ENCODE results near the gene DSTN. TPM values are rescaled to one million over a fixed set of nuclear protein-coding genes. Genes with fewer than 3 reads are reported as not detected.

DSTN gene
- total RNA-seq, 2 donors from 2014 or later: 42.9 to 45.8 TPM

GRCh38 chr20:17625246-17626051, 55.6 kb downstream of the DSTN start:
- Mint-ChIP-seq H3K9me3 (no peaks in the 10 kb centered on the region), H3K4me3 (no peak overlapping the region)

GRCh38 chr20:17626217-17627007, 56.5 kb downstream of the DSTN start:
- H3K4me3 Mint-ChIP-seq: no peak overlapping the region
- H3K9me3 Mint-ChIP-seq: no peaks in the 10 kb centered on the region
- peak overlapping the region; percentile 36 for H3K27ac Mint-ChIP-seq
- no peaks in the 10 kb centered on the region for H3K4me1 Mint-ChIP-seq
- no peak for ATAC-seq (replicated peaks)
- H3K27me3 Mint-ChIP-seq: no peaks in the 10 kb centered on the region
- H3K36me3 Mint-ChIP-seq (ENCODE audit: low read depth): peaks cover 21% of the 10 kb centered on the region

More at GRCh38 chr20:17625246-17626051, 55.6 kb downstream of the DSTN start:
- Mint-ChIP-seq H3K4me1 (no peaks in the 10 kb centered on the region), H3K36me3 (ENCODE audit: low read depth) (peaks cover 18% of the 10 kb centered on the region), H3K27me3 (no peaks in the 10 kb centered on the region), H3K27ac (peak overlapping the region; percentile 36)
- no peak for ATAC-seq (replicated peaks)

GRCh38 chr20:17627101-17627955, 57.5 kb downstream of the DSTN start:
- ATAC-seq (replicated peaks): no peak
- H3K4me3 Mint-ChIP-seq: no peak overlapping the region

GRCh38 chr20:17628101-17628841, 58.4 kb downstream of the DSTN start:
- H3K27me3 Mint-ChIP-seq: no peaks in the 10 kb centered on the region
- ATAC-seq (replicated peaks): no peak
- no peaks in the 10 kb centered on the region for H3K4me1 Mint-ChIP-seq
- H3K4me3 Mint-ChIP-seq: no peak overlapping the region
- H3K27ac Mint-ChIP-seq: peak overlapping the region; percentile 73
- no peaks in the 10 kb centered on the region for H3K9me3 Mint-ChIP-seq
- peaks cover 28% of the 10 kb centered on the region for H3K36me3 Mint-ChIP-seq (ENCODE audit: low read depth)

More at GRCh38 chr20:17627101-17627955, 57.5 kb downstream of the DSTN start:
- no peak overlapping the region for H3K27ac Mint-ChIP-seq
- no peaks in the 10 kb centered on the region for H3K27me3 Mint-ChIP-seq
- peaks cover 24% of the 10 kb centered on the region for H3K36me3 Mint-ChIP-seq (ENCODE audit: low read depth)
- no peaks in the 10 kb centered on the region for H3K9me3 Mint-ChIP-seq
- no peaks in the 10 kb centered on the region for H3K4me1 Mint-ChIP-seq

GRCh38 chr20:17629025-17629424, 59.1 kb downstream of the DSTN start:
- no peak for ATAC-seq (replicated peaks)
- H3K4me3 Mint-ChIP-seq: no peak overlapping the region
- no peaks in the 10 kb centered on the region for H3K4me1 Mint-ChIP-seq
- no peaks in the 10 kb centered on the region for H3K27me3 Mint-ChIP-seq
- H3K9me3 Mint-ChIP-seq: no peaks in the 10 kb centered on the region
- H3K27ac Mint-ChIP-seq: no peak overlapping the region
- H3K36me3 Mint-ChIP-seq (ENCODE audit: low read depth): peaks cover 28% of the 10 kb centered on the region

- no peak for ATAC-seq (replicated peaks)
- no peaks in the 10 kb centered on the region for H3K27me3 Mint-ChIP-seq
- H3K4me3 Mint-ChIP-seq: no peak overlapping the region
- no peaks in the 10 kb centered on the region for H3K4me1 Mint-ChIP-seq
- H3K27ac Mint-ChIP-seq: no peak overlapping the region
- H3K36me3 Mint-ChIP-seq (ENCODE audit: low read depth): peaks cover 28% of the 10 kb centered on the region
- H3K9me3 Mint-ChIP-seq: no peaks in the 10 kb centered on the region
Observed at GRCh38 chr20:17629678-17630089, 59.8 kb downstream of the DSTN start.

GRCh38 chr20:17630151-17630805, 60.4 kb downstream of the DSTN start:
- Mint-ChIP-seq H3K9me3 (no peaks in the 10 kb centered on the region), H3K4me3 (no peak overlapping the region), H3K4me1 (no peaks in the 10 kb centered on the region), H3K27ac (peak overlapping the region; percentile 66), H3K36me3 (ENCODE audit: low read depth) (peaks cover 28% of the 10 kb centered on the region), H3K27me3 (no peaks in the 10 kb centered on the region)
- ATAC-seq (replicated peaks): no peak

- no peaks in the 10 kb centered on the region for H3K4me1 Mint-ChIP-seq
- H3K4me3 Mint-ChIP-seq: no peak overlapping the region
- H3K36me3 Mint-ChIP-seq (ENCODE audit: low read depth): peaks cover 27% of the 10 kb centered on the region
- H3K9me3 Mint-ChIP-seq: no peaks in the 10 kb centered on the region
- no peak for ATAC-seq (replicated peaks)
- peak overlapping the region; percentile 66 for H3K27ac Mint-ChIP-seq
- no peaks in the 10 kb centered on the region for H3K27me3 Mint-ChIP-seq
Observed at GRCh38 chr20:17630806-17631195, 60.9 kb downstream of the DSTN start.

GRCh38 chr20:17631576-17632319, 61.9 kb downstream of the DSTN start:
- Mint-ChIP-seq H3K27ac (peak overlapping the region; percentile 24), H3K36me3 (ENCODE audit: low read depth) (peaks cover 28% of the 10 kb centered on the region), H3K4me1 (no peaks in the 10 kb centered on the region), H3K9me3 (no peaks in the 10 kb centered on the region), H3K27me3 (no peaks in the 10 kb centered on the region), H3K4me3 (no peak overlapping the region)
- no peak for ATAC-seq (replicated peaks)

- Mint-ChIP-seq H3K27ac (no peak overlapping the region), H3K4me3 (no peak overlapping the region)
- no peak for ATAC-seq (replicated peaks)
Observed at GRCh38 chr20:17633221-17633849, 63.5 kb downstream of the DSTN start.

GRCh38 chr20:17633850-17634500, 64.1 kb downstream of the DSTN start:
- Mint-ChIP-seq H3K36me3 (ENCODE audit: low read depth) (peaks cover 20% of the 10 kb centered on the region), H3K4me1 (no peaks in the 10 kb centered on the region), H3K27me3 (no peaks in the 10 kb centered on the region), H3K27ac (no peak overlapping the region), H3K4me3 (no peak overlapping the region), H3K9me3 (no peaks in the 10 kb centered on the region)
- no peak for ATAC-seq (replicated peaks)

More at GRCh38 chr20:17633221-17633849, 63.5 kb downstream of the DSTN start:
- Mint-ChIP-seq H3K36me3 (ENCODE audit: low read depth) (peaks cover 24% of the 10 kb centered on the region), H3K4me1 (no peaks in the 10 kb centered on the region), H3K27me3 (no peaks in the 10 kb centered on the region), H3K9me3 (no peaks in the 10 kb centered on the region)

- Mint-ChIP-seq H3K4me3 (no peak overlapping the region), H3K9me3 (no peaks in the 10 kb centered on the region), H3K27me3 (no peaks in the 10 kb centered on the region), H3K27ac (no peak overlapping the region), H3K4me1 (no peaks in the 10 kb centered on the region), H3K36me3 (ENCODE audit: low read depth) (peaks cover 20% of the 10 kb centered on the region)
- no peak for ATAC-seq (replicated peaks)
Observed at GRCh38 chr20:17634661-17635331, 64.9 kb downstream of the DSTN start.

Measured in activated T-helper 17 cell treated with anti-CD3 and anti-CD28 coated beads, Interleukin-2, amount 50 U/mL, for 72 hours (primary cell).